ENCODE results near the gene INO80C. TPM values are rescaled to one million over a fixed set of nuclear protein-coding genes. Genes with fewer than 3 reads are reported as not detected.

INO80C gene
- total and polyA plus RNA-seq, 5 donors from 2014 or later = 20.2 to 27.6 (median 25.5) TPM

DNA sequence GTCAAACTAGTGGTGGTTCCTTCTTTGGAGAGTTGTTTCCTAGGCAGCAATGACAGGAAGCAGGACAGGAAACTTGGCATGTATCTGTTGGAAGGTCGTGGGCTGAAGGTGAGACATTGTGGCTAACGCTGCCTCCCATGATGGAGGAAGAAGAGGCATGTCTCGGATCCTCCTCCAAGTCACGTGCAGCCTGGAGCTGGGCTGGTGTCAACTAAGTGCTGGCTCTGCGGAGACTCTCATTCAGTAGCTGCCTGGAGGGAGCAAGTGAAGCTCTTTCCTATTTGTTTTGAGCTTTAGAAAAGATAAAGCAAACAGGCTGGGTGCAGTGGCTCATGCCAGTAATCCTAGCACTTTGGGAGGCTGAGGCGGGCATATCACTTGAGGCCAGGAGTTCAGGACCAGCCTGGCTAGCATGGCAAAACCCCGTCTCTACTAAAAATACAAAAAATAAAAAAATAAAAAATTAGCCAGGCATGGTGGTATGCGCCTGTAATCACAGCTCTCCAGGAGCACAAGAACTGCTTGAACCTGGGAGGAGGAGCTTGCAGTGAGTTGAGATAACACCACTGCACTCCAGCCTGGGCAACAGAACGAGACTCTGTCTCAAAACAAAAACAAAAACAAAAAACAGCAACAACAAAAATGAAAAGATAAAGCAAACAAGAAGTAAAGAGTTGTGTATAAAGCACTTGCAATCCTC is 28.2 kb upstream of the INO80C start:
- peaks cover 0 to 16% (median 6%) of the 10 kb centered on the region in 7 donors for H3K9me3 Mint-ChIP-seq
- Histone ChIP-seq H3K9me3 (ENCODE audit: control insufficient read depth in 2 of 2, low read length in 2 of 2) (peaks cover 3 to 8% of the 10 kb centered on the region in 2 experiments), H3K4me3 (ENCODE audit: low read depth, low read length) (no peak overlapping the region), H3K36me3 (ENCODE audit: control insufficient read depth, insufficient read depth, low read length) (no peaks in the 10 kb centered on the region), H3K4me1 (ENCODE audit: control insufficient read depth, insufficient read depth, low read length, poor library complexity, severe bottlenecking) (no peaks in the 10 kb centered on the region), H3K27me3 (ENCODE audit: control insufficient read depth, insufficient read depth, low read length) (peaks cover 10% of the 10 kb centered on the region), H3K27ac (ENCODE audit: insufficient read depth, low read length, poor library complexity, severe bottlenecking) (no peak overlapping the region)
- DNase-seq = no peak
- H3K4me3 Mint-ChIP-seq = no peak overlapping the region
- H3K27me3 Mint-ChIP-seq = peaks cover 52% of the 10 kb centered on the region
- no peaks in the 10 kb centered on the region for H3K36me3 Mint-ChIP-seq
- H3K4me1 Mint-ChIP-seq = peaks cover 0 to 4% (median 0%) of the 10 kb centered on the region in 4 donors
- H3K27ac Mint-ChIP-seq = no peak overlapping the region
- no peak for ATAC-seq (ENCODE audit: low read depth in 2 of 2)

DNA sequence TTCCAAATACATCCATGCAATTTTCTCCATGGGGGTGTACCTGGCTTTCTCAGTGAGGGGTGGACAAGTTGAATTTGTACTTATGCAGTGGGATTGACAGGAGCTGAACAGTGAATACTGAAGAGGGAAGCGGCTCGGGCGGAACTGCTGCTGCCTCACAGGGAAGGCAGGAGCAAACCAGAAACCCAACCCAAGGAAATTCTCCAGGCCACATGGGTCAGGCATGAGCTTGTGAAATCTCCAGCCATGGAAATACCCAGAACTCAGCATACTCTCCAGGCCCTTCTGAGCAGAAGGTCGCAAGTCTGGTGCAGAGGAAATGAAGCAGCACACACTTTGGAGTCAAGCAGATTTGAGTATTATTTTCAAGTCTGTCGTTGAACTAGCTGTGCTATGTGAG is 26.5 kb upstream of the INO80C start:
- no peak for DNase-seq
- Histone ChIP-seq H3K36me3 (ENCODE audit: control insufficient read depth, insufficient read depth, low read length) (no peaks in the 10 kb centered on the region), H3K4me3 (ENCODE audit: low read depth, low read length) (no peak overlapping the region), H3K9me3 (ENCODE audit: control insufficient read depth in 2 of 2, low read length in 2 of 2) (no peaks in the 10 kb centered on the region), H3K27ac (ENCODE audit: insufficient read depth, low read length, poor library complexity, severe bottlenecking) (no peak overlapping the region), H3K27me3 (ENCODE audit: control insufficient read depth, insufficient read depth, low read length) (peaks cover 5% of the 10 kb centered on the region), H3K4me1 (ENCODE audit: control insufficient read depth, insufficient read depth, low read length, poor library complexity, severe bottlenecking) (no peaks in the 10 kb centered on the region)
- Mint-ChIP-seq H3K9me3 (peaks cover 0 to 5% (median 2%) of the 10 kb centered on the region in 7 donors), H3K36me3 (no peaks in the 10 kb centered on the region), H3K4me3 (no peak overlapping the region), H3K27ac (no peak overlapping the region), H3K4me1 (peaks cover 0 to 4% (median 0%) of the 10 kb centered on the region in 4 donors), H3K27me3 (peaks cover 54% of the 10 kb centered on the region)
- ATAC-seq (ENCODE audit: low read depth in 2 of 2) = no peak

DNA sequence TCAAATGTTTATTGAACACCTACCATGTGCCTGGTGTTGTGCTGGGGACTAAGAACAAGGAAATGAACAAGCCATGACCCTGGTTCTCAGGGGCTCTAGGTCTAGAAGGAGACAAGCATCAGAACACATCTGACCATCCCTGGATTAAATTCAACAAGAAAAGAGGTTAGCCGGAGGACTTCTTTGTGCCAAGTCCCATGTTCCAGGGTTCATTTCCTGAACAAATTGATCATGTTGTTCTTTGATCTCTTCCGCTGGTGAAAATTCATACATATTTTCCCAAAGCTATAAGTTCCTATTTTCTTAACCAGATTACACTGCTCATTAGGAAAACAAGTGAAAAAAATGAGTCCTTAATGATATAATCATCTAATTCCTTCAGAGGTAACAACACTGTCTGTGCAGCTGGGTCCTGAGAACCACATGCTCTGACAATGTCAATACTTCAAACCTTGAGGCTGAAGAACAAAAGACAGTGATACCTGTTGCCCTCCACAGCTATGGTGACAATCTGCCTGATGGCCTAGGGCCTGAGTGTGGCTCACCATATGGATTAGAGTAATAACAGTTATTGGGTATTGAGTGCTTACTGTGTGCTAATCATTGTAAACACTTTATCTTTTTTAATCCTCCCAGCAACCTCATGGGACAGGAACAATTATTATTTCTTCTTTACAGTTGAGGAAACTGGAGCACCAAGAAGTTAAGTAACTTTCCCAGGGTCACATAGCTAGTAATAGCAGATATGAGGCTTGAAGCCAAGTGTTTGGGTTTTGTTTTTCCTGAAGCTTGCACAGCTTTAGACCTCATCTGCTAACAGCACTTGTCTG is 24.6 kb upstream of the INO80C start:
- Histone ChIP-seq H3K4me3 (ENCODE audit: low read depth, low read length) (no peak overlapping the region), H3K27ac (ENCODE audit: insufficient read depth, low read length, poor library complexity, severe bottlenecking) (no peak overlapping the region), H3K4me1 (ENCODE audit: control insufficient read depth, insufficient read depth, low read length, poor library complexity, severe bottlenecking) (no peaks in the 10 kb centered on the region), H3K36me3 (ENCODE audit: control insufficient read depth, insufficient read depth, low read length) (no peaks in the 10 kb centered on the region), H3K27me3 (ENCODE audit: control insufficient read depth, insufficient read depth, low read length) (peaks cover 5% of the 10 kb centered on the region), H3K9me3 (ENCODE audit: control insufficient read depth in 2 of 2, low read length in 2 of 2) (no peaks in the 10 kb centered on the region)
- no peak overlapping the region for H3K4me3 Mint-ChIP-seq
- no peak overlapping the region for H3K27ac Mint-ChIP-seq
- no peak for ATAC-seq (ENCODE audit: low read depth in 2 of 2)
- no peak for DNase-seq
- H3K9me3 Mint-ChIP-seq = peaks cover 0 to 6% (median 0%) of the 10 kb centered on the region in 7 donors
- peaks cover 37% of the 10 kb centered on the region for H3K27me3 Mint-ChIP-seq
- no peaks in the 10 kb centered on the region for H3K36me3 Mint-ChIP-seq
- H3K4me1 Mint-ChIP-seq = peaks cover 0 to 4% (median 0%) of the 10 kb centered on the region in 4 donors

DNA sequence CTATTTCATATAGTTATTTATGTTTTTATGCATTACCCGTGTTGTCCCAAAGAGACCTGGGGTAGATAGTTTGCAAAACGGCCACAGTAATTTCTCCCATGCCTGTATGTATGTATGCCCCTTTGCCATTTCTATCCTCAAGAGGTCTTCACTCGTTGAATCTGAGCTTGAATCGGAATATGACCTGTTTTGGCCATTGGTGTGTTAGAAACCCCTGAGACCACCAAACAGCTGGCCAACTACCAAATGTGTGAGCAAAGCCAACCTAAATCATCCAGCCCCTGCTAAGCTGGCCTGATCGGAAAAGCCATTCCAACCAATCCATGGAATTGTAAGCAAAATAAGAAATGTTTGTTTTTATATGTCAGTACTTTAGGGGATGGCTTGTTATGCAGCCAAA is 23.4 kb upstream of the INO80C start:
- DNase-seq = no peak
- H3K9me3 Mint-ChIP-seq = peaks cover 0 to 2% (median 0%) of the 10 kb centered on the region in 7 donors
- H3K9me3 ChIP-seq (ENCODE audit: control insufficient read depth in 2 of 2, low read length in 2 of 2) = no peaks in the 10 kb centered on the region
- peaks cover 26% of the 10 kb centered on the region for H3K27me3 Mint-ChIP-seq
- ATAC-seq (ENCODE audit: low read depth in 2 of 2) = no peak
- no peaks in the 10 kb centered on the region for H3K36me3 Mint-ChIP-seq
- H3K27ac ChIP-seq (ENCODE audit: insufficient read depth, low read length, poor library complexity, severe bottlenecking) = no peak overlapping the region
- H3K4me1 Mint-ChIP-seq = peaks cover 0 to 4% (median 0%) of the 10 kb centered on the region in 4 donors
- peaks cover 5% of the 10 kb centered on the region for H3K27me3 ChIP-seq (ENCODE audit: control insufficient read depth, insufficient read depth, low read length)
- no peaks in the 10 kb centered on the region for H3K4me1 ChIP-seq (ENCODE audit: control insufficient read depth, insufficient read depth, low read length, poor library complexity, severe bottlenecking)
- no peak overlapping the region for H3K27ac Mint-ChIP-seq
- H3K4me3 ChIP-seq (ENCODE audit: low read depth, low read length) = no peak overlapping the region
- no peak overlapping the region for H3K4me3 Mint-ChIP-seq
- H3K36me3 ChIP-seq (ENCODE audit: control insufficient read depth, insufficient read depth, low read length) = no peaks in the 10 kb centered on the region

DNA sequence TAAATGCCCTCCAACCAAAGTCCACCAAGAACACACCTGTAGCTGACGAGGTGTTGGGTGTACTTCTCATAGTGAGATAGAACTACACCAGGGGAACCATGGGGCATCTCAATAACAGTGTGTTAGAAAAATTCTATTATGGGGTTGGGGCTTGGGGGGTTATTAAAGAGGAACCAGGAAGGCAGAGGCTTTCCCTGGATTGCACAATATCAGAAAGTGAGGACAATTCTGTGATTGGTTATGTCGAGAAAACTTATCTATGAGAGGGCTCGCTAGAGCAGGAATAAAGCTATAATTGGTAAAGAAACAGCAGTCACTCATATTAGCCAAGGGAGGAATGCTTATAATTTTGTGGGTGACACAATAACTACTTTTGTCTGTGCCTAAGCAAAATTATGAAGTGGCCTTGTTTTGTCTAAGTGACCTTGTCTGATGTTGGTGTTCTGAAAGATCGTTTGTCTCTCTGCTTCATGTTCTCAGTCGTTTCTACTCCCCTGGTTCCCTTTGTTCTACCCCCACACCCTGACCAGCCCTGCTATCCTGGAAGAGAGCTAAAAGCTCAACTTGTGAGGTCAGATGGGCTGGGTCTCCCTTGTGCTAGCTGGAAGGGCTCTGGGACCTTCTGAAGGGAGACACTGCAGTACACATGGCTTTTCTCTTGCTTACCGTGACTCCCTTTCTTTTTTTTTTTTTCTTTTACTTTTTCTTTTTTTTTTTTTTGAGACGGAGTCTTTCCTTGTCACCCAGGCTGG is 21.6 kb upstream of the INO80C start:
- no peak overlapping the region for H3K4me3 Mint-ChIP-seq

DNA sequence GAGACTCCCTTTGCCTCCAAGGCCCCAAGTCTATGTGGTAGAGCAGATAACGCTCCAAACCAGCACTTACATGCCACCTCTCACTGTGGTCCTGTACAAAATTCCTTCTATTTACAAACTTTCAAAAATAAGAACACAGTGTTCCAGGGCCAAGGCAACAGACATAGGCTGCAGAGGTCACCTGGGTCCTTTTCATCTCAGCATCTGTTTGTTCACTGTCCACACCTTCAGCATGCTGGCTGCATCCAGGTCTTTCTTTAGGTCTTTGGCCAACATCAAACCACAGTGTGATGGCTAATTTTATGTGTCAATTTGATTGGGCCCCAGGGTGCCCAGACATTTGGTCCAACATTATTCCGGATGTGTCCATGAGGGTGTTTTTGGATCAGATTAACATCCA is 20.0 kb upstream of the INO80C start:
- no peak overlapping the region for H3K4me3 Mint-ChIP-seq
- peaks cover 0 to 2% (median 0%) of the 10 kb centered on the region in 7 donors for H3K9me3 Mint-ChIP-seq
- peaks cover 11% of the 10 kb centered on the region for H3K27me3 Mint-ChIP-seq
- Histone ChIP-seq H3K27ac (ENCODE audit: insufficient read depth, low read length, poor library complexity, severe bottlenecking) (no peak overlapping the region), H3K4me3 (ENCODE audit: low read depth, low read length) (no peak overlapping the region), H3K4me1 (ENCODE audit: control insufficient read depth, insufficient read depth, low read length, poor library complexity, severe bottlenecking) (no peaks in the 10 kb centered on the region), H3K27me3 (ENCODE audit: control insufficient read depth, insufficient read depth, low read length) (no peaks in the 10 kb centered on the region), H3K36me3 (ENCODE audit: control insufficient read depth, insufficient read depth, low read length) (no peaks in the 10 kb centered on the region), H3K9me3 (ENCODE audit: control insufficient read depth in 2 of 2, low read length in 2 of 2) (no peaks in the 10 kb centered on the region)
- no peak for DNase-seq
- no peak for ATAC-seq (ENCODE audit: low read depth in 2 of 2)
- no peak overlapping the region for H3K27ac Mint-ChIP-seq
- H3K4me1 Mint-ChIP-seq = no peaks in the 10 kb centered on the region
- no peaks in the 10 kb centered on the region for H3K36me3 Mint-ChIP-seq

More for the DNA sequence above, 21.6 kb upstream of the INO80C start:
- Histone ChIP-seq H3K4me1 (ENCODE audit: control insufficient read depth, insufficient read depth, low read length, poor library complexity, severe bottlenecking) (no peaks in the 10 kb centered on the region), H3K27ac (ENCODE audit: insufficient read depth, low read length, poor library complexity, severe bottlenecking) (no peak overlapping the region), H3K9me3 (ENCODE audit: control insufficient read depth in 2 of 2, low read length in 2 of 2) (no peaks in the 10 kb centered on the region), H3K27me3 (ENCODE audit: control insufficient read depth, insufficient read depth, low read length) (peaks cover 3% of the 10 kb centered on the region), H3K4me3 (ENCODE audit: low read depth, low read length) (no peak overlapping the region), H3K36me3 (ENCODE audit: control insufficient read depth, insufficient read depth, low read length) (no peaks in the 10 kb centered on the region)
- H3K27ac Mint-ChIP-seq = no peak overlapping the region
- H3K9me3 Mint-ChIP-seq = peaks cover 0 to 2% (median 0%) of the 10 kb centered on the region in 7 donors
- ATAC-seq (ENCODE audit: low read depth in 2 of 2) = no peak
- DNase-seq = no peak
- peaks cover 11% of the 10 kb centered on the region for H3K27me3 Mint-ChIP-seq
- no peaks in the 10 kb centered on the region for H3K36me3 Mint-ChIP-seq
- H3K4me1 Mint-ChIP-seq = no peaks in the 10 kb centered on the region

DNA sequence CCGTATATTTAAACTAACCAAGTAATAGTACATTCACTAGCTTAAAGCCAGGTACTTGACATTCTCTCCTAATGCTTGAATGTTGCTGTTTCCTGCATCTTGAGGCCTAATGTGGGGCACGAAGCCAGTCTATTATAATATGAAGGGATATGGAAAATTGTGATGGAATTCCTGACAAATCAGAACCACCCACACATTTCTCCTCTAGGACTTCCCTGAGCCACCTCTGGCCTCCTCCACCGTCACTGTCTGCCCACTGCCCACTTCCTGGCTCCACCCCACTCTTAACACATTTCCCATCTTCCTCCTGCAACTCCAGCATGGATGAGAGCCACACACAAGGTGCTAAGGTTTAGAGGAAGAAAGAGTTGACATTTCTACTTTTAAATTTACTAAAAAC is 19.0 kb upstream of the INO80C start:
- Histone ChIP-seq H3K27ac (ENCODE audit: insufficient read depth, low read length, poor library complexity, severe bottlenecking) (no peak overlapping the region), H3K4me3 (ENCODE audit: low read depth, low read length) (no peak overlapping the region), H3K36me3 (ENCODE audit: control insufficient read depth, insufficient read depth, low read length) (no peaks in the 10 kb centered on the region), H3K27me3 (ENCODE audit: control insufficient read depth, insufficient read depth, low read length) (no peaks in the 10 kb centered on the region), H3K4me1 (ENCODE audit: control insufficient read depth, insufficient read depth, low read length, poor library complexity, severe bottlenecking) (no peaks in the 10 kb centered on the region), H3K9me3 (ENCODE audit: control insufficient read depth in 2 of 2, low read length in 2 of 2) (no peaks in the 10 kb centered on the region)
- Mint-ChIP-seq H3K4me3 (no peak overlapping the region), H3K27ac (no peak overlapping the region), H3K36me3 (no peaks in the 10 kb centered on the region), H3K27me3 (peaks cover 6% of the 10 kb centered on the region), H3K9me3 (peaks cover 0 to 2% (median 0%) of the 10 kb centered on the region in 7 donors), H3K4me1 (no peaks in the 10 kb centered on the region)
- ATAC-seq (ENCODE audit: low read depth in 2 of 2) (no peak), DNase-seq (no peak)
